Neutrophil (primary cell): ENCODE results near the gene NSD2.

ENCODE experiments used
- H3K27ac ChIP-seq: fragments of 200-600 bp; sonication (generic); 2 replicates; pipeline ENCODE4 v1.5.1; 2016; ENCODE audit warnings: mild to moderate bottlenecking, moderate library complexity
- H3K27me3 ChIP-seq: fragments of 200-600 bp; sonication (generic); 2 replicates; pipeline ENCODE4 v1.6.0; 2016; ENCODE audit warnings: mild to moderate bottlenecking
- H3K36me3 ChIP-seq: fragments of 200-600 bp; sonication (generic); 2 replicates; pipeline ENCODE4 v1.5.1; 2017
- H3K4me1 ChIP-seq, 2 experiments: fragments of 200-600 bp in 1 of 2; sonication (generic) in 1 of 2; 1 replicate in 1 of 2; 2 replicates in 1 of 2; pipeline versions ENCODE4 v1.5.1 to v1.6.1; 2013 to 2016; ENCODE audit warnings: low read depth in 1 of 2, low read length in 1 of 2, mild to moderate bottlenecking in 1 of 2, moderate library complexity in 1 of 2; ENCODE audit not compliant: control insufficient read depth in 1 of 2, insufficient read depth in 1 of 2
- H3K4me3 ChIP-seq, 2 experiments: fragments of 200-600 bp in 1 of 2; sonication (generic) in 1 of 2; 1 replicate in 1 of 2; 2 replicates in 1 of 2; pipeline ENCODE4 v1.5.1; 2013 to 2016; ENCODE audit warnings: low read depth in 1 of 2, low read length in 1 of 2, mild to moderate bottlenecking in 1 of 2, moderate library complexity in 1 of 2
- H3K9me3 ChIP-seq: fragments of 200-600 bp; sonication (generic); 2 replicates; pipeline ENCODE4 v1.5.1; 2016
- TF ChIP-seq, protein P1 (sequence below): fragments of 200-600 bp; sonication (generic); IDR thresholded peaks from 2 replicates; pipeline ENCODE4 v1.5.1; 2016; ENCODE audit warnings: antibody characterized with exemption

The NSD2 gene

DNA sequence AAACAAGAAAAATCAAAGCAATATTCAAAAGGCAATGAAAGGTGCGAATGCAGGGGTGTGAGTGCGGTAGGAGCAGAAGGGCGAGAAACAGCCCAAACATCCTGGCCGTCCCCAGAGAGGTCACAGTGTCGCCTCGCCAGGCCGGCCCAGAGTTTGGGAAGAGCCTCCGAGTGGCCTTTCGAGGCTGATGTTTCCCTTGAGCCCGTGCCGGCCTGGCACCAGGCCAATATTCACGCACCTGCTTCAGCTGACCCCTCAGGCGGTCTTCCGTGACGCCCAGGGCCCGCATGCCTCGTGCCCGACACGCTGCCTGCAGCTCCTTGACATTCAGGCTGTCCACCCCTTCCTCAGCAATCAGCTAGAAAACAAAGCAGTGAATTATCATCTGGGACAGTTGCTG lies 45.9 kb upstream of the NSD2 start:
- no peaks in the 10 kb centered on the region for H3K4me1 ChIP-seq
- peaks cover 48% of the 10 kb centered on the region for H3K36me3 ChIP-seq
- no peak overlapping the region for H3K27ac ChIP-seq
- no peaks in the 10 kb centered on the region for H3K9me3 ChIP-seq
- H3K4me3 ChIP-seq = no peak overlapping the region
- no peaks in the 10 kb centered on the region for H3K27me3 ChIP-seq
- TF ChIP-seq, protein P1, sequence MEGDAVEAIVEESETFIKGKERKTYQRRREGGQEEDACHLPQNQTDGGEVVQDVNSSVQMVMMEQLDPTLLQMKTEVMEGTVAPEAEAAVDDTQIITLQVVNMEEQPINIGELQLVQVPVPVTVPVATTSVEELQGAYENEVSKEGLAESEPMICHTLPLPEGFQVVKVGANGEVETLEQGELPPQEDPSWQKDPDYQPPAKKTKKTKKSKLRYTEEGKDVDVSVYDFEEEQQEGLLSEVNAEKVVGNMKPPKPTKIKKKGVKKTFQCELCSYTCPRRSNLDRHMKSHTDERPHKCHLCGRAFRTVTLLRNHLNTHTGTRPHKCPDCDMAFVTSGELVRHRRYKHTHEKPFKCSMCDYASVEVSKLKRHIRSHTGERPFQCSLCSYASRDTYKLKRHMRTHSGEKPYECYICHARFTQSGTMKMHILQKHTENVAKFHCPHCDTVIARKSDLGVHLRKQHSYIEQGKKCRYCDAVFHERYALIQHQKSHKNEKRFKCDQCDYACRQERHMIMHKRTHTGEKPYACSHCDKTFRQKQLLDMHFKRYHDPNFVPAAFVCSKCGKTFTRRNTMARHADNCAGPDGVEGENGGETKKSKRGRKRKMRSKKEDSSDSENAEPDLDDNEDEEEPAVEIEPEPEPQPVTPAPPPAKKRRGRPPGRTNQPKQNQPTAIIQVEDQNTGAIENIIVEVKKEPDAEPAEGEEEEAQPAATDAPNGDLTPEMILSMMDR = no peak

- Histone ChIP-seq H3K4me1 (no peaks in the 10 kb centered on the region), H3K4me3 (no peak overlapping the region), H3K27ac (no peak overlapping the region), H3K36me3 (peaks cover 53% of the 10 kb centered on the region), H3K27me3 (no peaks in the 10 kb centered on the region), H3K9me3 (no peaks in the 10 kb centered on the region)
- TF ChIP-seq, protein P1 = no peak
These were observed 44.5 kb upstream of the NSD2 start for GRCh38 chr4:1826531-1827350.

DNA sequence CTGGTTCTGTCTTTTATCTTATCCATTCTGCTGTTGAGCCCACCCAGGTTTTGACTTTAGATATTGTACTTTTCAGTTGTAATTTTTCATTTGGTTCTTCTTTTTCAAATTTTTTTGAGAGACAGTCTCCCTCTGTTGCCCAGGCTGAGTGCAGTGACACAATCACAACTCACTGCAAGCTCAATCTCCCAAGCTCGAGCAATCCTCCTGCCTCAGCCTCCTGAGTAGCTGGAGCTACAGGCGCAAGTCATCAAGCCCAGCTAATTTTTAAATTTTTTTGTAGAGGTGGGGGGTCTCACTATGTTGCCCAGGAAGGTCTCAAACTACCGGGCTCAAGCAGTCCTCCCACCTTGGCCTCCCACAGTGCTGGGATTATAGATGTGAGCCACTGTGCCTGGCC lies 41.0 kb upstream of the NSD2 start:
- peaks cover 49% of the 10 kb centered on the region for H3K36me3 ChIP-seq
- H3K27me3 ChIP-seq = no peaks in the 10 kb centered on the region
- TF ChIP-seq, protein P1 = no peak
- no peak overlapping the region for H3K27ac ChIP-seq
- H3K4me3 ChIP-seq = no peak overlapping the region
- no peaks in the 10 kb centered on the region for H3K4me1 ChIP-seq
- H3K9me3 ChIP-seq = no peaks in the 10 kb centered on the region

- H3K4me1 ChIP-seq = no peaks in the 10 kb centered on the region
- H3K27ac ChIP-seq = no peak overlapping the region
- peaks cover 49% of the 10 kb centered on the region for H3K36me3 ChIP-seq
- no peak overlapping the region for H3K4me3 ChIP-seq
- H3K9me3 ChIP-seq = no peaks in the 10 kb centered on the region
- no peaks in the 10 kb centered on the region for H3K27me3 ChIP-seq
- TF ChIP-seq, protein P1 = no peak
These were observed 40.5 kb upstream of the NSD2 start for GRCh38 chr4:1830642-1831228.

DNA sequence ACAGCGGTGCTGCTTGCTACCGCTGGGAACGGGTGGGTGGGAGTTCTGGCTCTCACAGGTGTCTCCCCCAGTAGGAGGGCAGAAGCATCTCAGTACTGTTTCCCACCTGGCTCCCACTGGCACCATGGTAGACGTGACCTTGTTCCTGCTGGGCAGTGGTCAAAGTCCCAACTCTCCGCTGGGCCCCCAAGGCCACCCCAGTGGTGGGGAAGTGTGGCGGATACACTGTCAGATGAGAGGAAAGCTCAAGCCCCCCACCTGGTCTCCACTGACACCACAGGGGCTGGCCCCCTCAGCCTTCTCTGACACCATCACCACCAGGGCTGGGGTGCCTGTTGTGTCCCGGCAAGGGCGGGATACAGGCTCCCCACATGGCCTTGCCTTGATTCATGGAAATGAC lies 39.9 kb upstream of the NSD2 start:
- no peaks in the 10 kb centered on the region for H3K9me3 ChIP-seq
- TF ChIP-seq, protein P1 = no peak
- H3K4me1 ChIP-seq = no peaks in the 10 kb centered on the region
- no peaks in the 10 kb centered on the region for H3K27me3 ChIP-seq
- peaks cover 53% of the 10 kb centered on the region for H3K36me3 ChIP-seq
- H3K27ac ChIP-seq = no peak overlapping the region
- H3K4me3 ChIP-seq = no peak overlapping the region
